SIG-M5 (cell line): ENCODE measurements around the gene TMEM120A.

Experiments used
- DNase-seq: peaks from one replicate; lab custom pipeline; 2025; lab: John Stamatoyannopoulos, UW

TMEM120A gene

DNA sequence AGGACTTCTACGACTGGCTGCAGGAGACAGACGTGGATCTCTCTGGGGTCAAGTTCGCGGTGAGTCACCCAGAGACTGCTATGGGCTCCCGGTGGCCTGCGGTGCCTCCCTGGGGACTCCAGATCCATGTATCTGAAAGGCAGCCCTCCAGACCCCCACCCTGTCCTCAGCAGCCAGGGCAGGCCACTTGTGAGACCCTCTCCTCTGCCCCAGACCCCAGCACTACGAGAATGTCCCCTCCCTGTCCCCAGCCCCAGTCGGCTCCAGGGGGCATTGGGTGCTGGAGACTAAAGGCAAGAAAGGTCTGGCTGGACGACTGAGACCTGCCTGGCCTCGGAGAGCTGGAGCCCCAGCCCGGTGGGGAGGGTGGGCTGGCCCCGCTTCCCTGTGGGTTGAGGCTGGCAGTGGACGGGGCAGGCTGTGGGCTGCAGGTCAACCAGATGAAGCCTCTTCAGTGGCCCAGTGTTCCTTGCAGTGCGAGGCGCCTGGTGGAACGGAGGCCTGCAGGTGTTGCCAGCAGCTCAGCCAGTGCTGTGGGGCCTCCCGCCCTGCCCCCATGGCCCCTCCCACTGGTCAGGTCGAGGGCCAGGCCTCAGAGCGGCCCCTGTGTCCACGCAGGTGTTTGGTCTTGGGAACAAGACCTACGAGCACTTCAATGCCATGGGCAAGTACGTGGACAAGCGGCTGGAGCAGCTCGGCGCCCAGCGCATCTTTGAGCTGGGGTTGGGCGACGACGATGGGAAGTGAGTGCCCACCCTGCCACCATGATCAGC, 13.8 kb downstream of the TMEM120A start:
- DNase-seq, result no peak

DNA sequence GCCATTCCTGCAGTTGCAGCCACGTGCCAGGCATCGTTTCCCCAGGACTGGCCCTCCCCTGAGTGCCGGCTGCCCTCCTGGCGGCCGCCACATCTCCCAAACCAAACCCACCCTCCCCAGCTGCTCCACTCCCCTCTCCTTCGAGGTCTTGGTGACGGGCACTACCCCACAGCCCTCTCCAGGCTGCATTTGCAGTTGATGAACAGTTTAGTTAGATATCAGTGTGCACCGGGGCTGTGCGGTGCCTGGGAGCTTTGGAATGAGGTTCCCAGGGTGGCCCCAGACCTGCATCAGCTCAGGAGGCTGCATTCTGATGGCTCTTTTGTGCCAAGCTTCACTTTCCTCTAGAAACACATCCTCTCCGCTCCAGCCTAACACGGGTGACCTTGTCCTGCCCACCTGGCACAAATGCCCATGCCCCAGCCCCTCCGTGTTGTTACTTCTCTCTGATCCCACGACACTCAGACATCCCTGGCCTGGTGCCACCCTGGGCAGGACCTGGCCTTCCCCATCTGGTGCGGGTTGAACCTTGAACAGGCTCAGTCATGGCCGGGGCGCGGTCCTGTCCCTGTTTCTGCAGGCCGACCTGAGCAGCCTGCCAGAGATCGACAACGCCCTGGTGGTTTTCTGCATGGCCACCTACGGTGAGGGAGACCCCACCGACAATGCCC, 14.5 kb downstream of the TMEM120A start:
- DNase-seq, result no peak

DNA sequence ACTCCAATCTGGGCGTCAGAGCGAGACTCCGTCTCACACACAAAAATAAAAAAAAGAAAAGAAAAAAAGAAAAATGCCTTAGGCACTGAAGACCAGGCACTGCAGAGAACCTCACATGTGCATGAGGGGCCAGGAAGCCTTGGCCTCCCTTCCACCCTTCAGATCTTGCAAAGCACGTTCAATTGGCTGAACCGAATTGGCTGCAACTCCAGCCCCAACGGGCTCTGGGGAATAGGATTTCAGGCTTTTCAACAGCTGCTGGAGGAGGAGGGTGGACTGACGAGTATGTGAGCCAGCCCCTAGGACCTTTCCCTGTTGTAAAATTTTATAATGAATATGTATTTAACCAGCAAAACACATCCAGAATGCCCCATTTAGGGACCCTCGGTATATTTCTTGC, 16.7 kb downstream of the TMEM120A start:
- no peak for DNase-seq

DNA sequence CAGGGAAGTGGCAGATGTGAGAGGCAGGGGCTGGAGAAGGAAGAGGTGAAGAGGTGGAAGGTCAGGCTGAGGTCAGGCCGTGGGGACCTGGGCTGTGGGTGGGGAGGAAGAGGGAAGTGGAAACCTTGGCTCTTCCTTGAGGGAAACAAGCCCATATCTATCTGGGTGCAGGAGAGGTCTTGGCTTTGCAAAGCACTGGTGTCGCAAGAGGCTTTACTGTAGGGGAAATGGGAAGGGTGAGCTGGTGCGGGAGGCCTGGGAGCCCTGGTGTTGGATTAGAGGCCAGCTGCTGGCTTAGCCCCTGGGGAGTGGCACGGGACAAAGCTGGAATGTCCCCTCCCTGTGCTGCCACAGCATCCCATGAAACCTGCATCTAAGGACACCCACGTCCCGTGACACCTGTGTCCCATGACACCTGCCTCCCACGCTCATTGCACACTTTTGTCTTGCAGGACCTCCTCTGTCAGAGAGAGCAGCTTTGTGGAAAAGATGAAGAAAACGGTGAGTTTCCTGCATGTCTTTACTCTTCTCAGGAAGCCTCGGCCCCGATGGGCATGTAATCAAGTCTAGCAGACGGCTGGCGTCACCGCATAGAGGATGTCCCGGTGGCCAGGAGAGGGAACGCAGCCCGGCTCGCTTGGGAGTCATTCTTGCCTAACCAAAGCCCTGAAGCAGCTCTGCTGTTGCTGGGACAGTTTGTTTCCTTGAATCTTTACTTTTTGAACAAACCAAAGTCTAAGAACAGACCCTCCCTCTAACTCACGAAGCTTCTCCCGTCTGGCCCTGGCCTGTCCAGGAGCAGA, 22.2 kb downstream of the TMEM120A start:
- no peak for DNase-seq

DNA sequence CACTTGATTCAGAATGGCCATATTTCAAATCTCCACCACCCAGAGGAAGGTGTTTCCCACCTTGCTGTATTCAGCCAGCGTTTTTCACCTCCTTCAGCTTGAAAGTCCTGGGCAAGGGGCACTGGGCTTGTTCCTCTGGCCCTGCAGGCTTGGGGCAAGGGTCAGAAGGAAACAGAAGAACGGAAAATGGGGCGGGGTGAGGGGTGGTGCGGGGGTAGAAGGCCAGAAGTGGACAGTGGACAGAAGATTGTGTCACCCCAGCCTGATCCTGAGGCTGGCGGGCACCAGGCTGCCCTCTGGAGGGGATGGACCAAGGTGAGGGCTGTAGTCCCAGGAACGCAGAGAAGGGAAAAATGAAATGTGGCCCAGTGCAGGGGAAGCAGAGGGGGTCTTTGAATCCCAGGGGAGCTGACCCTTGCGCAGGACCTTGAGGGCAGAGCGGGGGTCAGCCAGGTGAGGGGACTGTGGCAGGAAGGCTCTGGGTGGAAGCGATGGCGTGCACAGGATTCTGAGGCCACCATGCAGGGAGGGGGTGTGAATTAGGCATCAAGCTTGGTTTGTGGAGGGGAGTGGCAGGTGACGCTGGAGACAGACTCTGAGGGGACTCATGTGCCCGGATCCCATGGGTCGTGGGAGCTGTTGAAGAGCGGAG, 23.0 kb downstream of the TMEM120A start:
- DNase-seq, result no peak

DNA sequence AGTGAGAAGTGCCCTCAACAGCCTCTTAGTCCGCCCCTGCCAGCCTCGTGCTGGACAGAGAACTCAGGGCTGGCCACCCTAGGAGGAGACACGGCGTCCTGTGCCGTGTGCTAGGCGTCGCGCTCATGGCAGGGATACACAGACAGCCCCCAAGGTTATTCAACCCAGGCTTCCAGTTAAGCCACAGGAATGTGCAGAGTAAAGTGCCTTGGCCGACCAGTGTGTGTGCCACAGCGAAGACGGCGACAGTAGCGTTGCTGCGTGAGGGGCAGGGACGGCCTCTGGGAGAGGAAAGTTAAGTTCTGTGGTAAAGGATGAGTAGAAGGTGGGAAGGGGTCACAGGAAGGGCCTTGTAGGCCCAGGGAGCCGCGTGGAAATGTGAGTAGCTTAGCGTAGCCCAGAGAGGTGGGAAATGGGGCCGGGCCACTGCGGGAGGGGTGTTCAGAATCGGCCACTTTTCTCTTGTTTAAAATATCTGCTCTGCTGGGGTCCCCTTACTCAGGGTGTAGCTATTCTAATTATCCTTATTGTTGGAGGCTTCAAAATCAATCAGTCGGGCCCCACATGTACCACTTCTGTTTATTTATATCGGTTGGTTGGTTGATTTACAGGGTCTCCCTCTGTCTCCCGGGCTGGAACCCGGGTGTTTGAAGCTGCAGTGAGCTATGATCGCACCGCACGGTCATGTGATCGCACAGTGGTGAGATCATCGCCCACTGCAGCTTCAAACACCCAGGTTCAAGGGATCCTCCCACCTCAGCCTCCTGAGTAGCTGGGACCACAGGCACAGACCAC, 24.5 kb downstream of the TMEM120A start:
- no peak for DNase-seq

DNA sequence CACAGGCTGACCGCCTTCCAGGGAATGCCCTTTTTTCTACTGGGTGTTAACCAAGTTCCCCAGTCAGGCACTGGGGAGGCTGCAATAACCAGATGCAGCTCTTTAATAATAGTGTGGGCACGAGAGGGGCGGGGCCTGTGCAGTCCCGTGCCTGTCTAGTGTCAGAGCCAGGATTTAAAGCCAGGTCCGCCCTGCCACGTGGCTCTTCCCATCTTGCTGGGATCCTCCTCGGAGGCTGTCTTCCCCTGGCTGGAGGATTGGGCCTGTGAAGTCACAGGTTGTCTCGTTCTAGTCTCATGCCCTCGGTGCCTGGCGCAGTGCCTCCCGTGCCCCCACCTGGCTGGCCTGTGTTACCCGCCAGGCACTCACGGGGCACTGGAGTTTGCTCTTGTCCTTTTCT, 25.2 kb downstream of the TMEM120A start:
- DNase-seq, result no peak

DNA sequence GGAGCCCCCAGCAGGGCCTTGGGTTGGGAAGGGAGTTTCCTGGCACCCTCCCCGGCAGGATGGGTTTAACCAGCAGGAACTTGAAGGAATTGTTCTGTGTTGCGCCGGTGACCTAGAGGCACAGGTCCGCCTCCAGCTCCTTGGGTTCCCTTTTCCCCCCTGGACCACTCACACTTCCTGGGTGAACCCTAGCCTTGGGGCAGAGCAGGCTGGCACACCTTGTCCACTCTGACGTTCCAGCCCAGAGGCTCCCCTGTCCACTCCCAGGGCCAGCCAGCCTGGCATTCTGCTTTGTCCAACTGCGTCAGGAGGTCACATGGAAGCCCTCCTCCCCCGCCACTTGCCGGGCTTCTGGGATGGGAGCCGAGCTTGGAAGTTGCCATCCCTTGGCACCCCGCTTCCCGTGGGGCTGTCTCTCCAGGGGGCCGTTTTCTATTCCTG, 25.8 kb downstream of the TMEM120A start:
- DNase-seq, result no peak

DNA sequence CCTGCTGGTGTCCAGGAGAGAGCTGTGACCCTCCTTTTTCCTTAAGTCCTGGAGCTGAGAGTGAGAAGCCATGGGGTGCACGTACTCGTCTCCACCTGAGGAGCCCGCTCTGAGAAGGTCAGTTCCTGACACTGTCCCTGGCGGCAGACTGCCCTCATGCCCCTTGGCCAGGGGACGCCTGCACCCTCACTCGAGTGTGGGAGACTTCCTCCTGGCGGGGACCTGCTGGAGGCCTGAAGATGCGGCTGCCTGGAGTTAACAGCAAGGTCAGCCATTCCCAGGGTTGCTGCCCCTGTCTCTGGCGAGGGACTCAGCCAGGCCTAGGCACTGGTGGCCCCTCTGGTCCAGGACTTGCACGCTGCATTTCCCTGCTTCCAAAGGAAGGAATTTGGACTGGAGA, 26.4 kb downstream of the TMEM120A start:
- DNase-seq, result no peak

DNA sequence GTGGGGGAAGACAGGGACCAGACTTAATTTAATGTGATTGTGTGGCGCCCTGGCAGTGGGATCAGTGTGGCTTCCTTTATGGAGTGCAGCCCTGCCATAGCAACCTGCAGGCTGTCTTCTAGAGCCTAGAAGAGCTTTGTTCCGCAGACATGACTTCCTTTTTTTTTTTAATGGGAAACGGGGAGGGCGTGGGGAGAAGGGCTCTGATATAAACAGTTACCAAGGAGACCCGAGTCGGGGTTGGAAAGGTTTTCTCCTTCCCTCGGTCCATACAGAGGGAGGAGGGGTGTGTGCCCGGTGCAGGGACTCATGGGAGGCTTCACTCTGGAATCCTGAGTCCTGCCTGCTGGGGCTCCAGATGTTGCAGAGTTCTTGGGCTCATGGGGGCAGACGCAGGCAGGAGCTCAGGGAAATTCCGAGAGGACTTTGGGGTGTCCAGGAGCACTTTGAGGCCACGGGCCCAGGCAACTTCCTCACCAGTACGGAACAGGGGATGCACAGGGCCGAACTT, 26.9 kb downstream of the TMEM120A start:
- DNase-seq, result no peak

DNA sequence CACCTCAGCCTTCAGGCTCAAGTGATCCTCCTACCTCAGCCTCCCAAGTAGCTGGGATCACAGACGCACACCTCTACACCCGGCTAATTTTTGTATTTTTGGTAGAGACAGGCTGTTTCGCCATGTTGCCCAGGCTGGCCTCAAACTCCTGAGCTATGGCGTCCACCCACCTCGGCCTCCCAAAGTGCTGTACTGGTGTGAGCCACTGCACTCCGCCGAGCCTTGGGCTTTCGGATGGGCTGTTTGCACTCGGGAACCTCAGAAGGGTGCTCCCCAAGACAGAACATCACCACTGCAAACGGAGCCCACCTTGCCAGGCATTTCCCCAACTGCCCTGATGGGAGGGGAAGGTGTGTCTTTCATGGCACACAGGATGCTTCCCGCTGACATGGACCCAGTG, 27.3 kb downstream of the TMEM120A start:
- DNase-seq, result no peak

DNA sequence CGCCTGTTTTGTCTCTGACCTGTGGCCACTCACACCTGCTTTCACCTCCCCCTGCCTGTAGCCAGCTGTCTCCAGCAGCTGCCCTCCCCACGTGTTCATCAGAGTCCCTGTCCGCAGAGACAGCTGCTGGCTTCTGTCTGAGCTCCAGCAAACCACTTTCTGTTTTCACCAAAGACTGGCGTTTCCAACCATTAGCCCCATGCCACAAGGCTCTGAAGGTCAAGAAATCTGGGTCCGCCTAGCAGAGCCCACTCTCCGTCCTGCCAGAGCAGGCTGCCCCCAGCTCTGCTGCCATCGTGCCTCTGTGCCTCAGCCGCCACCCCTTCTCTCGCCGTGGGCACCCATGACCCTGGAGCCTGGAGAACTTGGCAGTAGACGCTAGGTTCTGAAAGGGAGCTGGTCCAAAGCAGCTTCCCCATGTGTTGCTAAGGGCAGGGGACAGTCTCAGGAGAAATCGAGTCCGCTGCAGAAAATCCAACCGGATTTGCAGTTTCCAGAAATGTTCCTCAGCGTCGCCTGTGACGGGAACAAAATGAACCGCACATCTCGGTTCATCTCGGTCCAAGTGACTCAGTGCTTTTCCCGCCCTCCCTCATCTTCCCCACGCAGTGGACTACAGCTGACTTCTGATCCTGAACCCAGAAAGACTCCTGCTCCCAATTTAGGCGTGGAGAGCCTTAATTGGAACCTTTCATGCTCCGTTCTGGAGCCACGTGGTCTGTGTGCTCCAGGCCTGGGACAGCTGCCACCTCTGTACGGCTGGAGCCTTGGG, 28.0 kb downstream of the TMEM120A start:
- no peak for DNase-seq

DNA sequence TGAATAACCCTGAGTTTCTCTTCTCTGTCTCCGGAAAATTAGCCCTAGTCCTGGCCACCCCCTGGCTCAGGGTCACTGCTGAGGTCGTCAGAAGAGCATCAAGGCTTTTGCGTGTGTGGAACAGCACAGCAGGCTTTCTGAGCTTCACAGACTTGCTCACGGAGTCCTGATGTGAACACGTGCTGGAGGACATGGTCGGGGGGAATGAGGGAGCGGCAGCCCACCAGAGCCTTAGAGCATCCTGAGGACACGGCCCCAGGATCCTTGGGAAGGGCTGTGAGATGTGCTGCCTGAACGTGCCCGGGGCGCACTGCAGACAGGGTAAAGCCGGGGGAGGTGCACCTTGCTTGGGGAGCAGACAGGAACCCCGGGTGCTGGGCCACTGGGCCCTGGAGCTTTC, 28.8 kb downstream of the TMEM120A start:
- DNase-seq, result no peak

DNA sequence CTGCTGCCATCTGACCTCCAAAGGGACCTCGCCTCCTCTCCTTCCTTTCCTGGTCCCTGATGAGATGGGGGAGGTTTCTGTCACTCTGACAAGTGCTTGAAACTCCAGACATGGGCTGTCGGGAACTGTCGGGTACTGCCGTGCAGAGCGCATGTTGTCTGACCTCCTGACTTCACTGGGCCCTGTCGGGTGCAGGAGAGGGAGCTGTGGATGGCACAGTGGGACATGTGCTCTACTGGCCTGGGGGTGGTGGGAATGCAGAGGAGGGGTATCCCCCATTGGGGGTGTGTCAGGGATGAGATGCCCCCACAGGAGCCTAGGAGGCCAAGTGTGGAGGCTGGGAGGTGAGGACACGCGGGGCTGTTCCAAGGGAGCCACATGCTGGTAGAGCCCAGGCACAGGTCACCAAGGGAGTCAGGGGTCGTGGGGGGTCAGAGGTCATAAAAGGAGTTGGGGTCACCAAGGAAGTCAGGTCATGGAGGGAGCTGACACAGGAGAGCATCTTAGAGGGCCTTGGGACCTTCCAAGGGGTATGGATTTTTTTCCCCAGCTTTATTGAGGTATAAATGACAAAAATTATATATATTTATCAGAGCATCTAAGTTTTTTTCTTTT, 30.9 kb downstream of the TMEM120A start:
- DNase-seq, result no peak

DNA sequence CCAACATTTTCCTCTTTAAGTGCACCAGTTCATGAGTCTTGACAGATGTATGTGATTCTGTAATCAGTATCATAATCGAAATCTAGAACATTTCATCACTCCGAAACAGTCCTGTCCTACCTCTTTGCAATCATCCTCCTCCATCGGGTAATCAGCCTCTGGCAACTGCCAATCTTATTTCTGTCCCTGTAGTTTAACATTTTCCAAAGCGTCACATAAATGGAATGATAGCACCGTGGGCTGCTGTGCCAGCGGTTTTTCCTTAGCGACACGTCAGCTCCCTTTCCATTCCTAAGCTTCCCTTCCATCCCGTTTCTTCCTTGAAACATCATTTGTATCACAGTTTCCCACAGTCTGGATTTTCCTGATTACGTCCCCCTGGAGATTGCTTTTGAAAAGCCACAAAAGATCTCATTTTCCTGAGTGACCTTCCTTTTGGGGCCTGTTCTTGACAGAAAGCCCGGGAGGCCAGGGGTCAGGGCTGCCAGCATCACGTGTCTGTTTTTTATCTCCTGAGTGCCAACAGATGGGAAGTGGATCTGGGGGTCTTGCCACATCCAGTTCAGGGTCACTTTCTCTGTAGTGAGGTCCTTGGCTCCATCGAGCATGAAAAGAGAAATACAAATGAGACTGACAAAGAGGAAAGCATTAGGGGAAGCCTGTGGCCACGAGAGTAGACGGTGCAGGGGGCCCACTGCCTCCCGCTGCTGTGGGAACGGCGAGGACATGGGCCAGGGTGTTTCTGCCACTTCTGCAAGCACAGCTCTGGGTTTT, 31.6 kb downstream of the TMEM120A start:
- DNase-seq, result no peak

DNA sequence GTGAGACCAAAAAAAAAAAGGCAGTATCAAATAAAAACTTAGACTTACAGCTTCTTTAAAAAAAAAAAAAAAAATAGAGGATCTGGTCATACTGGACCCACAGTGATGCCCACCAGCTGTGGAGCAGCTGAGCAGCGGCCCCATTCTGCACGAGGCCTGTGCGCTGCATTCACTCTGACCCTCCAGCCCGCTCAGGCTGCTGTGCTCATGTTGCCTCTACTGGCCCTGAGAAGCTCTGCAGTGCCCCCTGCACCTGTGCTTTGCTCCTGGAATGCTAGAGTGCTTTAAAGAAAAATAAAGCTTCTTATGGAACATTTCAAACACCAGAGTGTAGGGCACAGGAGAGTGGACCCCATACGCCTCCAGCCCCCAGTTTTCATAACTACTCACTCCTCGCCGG, 33.2 kb downstream of the TMEM120A start:
- DNase-seq, result no peak

DNA sequence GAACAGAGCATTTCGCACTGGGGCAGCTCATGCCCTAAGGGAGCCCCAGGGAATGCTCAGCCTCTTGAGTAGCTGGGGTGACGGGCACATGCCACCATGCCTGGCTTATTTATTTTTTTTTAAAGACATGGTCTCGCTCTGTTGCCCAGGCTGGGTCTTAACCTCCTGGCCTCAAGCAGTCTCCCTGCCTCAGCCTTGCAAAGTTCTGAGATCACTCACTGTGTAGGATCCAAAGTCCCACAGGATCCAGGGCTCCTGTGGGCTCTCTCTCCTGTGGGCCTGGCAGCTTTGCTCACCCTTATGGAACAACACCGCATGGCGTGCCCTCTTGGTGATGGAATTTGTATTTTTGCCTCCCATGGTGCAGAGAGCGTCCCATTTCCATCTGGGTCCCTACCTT, 34.0 kb downstream of the TMEM120A start:
- DNase-seq, result no peak

DNA sequence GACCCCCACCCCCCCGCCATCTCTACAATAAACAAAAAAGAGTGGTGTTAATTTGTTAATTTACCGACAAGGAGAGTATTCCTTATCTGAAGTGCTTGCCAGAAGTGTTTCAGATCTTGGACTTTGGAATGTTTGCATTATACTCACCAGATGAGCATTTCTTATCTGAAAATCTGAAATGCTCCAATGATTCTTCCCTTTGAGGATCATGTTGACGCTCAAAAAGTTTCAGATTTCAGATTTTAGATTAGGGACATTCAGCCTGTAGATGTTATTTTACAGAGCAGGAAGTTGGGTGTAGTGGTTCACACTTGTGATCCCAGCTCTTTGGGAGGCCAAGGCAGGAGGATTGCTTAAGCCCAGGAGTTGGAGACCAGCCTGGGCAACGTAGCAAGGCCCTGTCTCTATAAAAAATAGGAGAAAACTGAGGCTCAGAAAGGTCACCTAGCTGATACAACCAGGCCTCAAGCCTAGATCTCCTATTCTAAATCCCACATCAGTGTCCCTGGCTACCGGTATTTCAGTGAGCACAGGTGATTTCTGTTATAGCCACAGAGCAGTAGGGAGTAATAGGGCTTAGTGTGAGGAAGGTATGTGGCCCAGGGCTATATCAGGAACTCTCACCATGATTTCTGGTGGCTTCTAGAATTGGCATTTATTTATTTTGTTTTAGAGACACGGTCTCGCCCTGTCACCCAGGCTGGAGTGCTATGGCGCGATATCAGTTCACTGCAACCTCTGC, 35.4 kb downstream of the TMEM120A start:
- no peak for DNase-seq
